GM23338 (cell line): ENCODE measurements around the gene C1RL. TPM values are rescaled to one million over a fixed set of nuclear protein-coding genes. Genes with fewer than 3 reads are reported as not detected.

Experiments
- ATAC-seq: fragments of 200-7000 bp; cut with Tn5 transposase; 3 replicates; pipeline ENCODE4 v1.9.1; 2020
- DNase-seq: peaks from one replicate; pipeline ENCODE4 v3.0.0-alpha.2; 2015; ENCODE audit warnings: low spot score
- H2AFZ ChIP-seq: fragments of 200-600 bp; sonication (generic); 2 replicates; pipeline ENCODE4 v1.8.0; 2016; ENCODE audit warnings: antibody characterized with exemption, mild to moderate bottlenecking, moderate library complexity
- H3F3A ChIP-seq: fragments of 200-600 bp; sonication (generic); replicated peaks from 2 replicates; pipeline ENCODE4 v1.8.0; 2017; ENCODE audit warnings: antibody characterized with exemption, mixed run types, low read depth
- H3K27ac ChIP-seq: fragments of 200-600 bp; sonication (generic); 2 replicates; pipeline ENCODE4 v1.6.1; 2016; ENCODE audit warnings: low read depth
- H3K27me3 ChIP-seq: fragments of 200-600 bp; sonication (generic); 2 replicates; pipeline ENCODE4 v1.8.0; 2016; ENCODE audit warnings: mild to moderate bottlenecking, mixed run types, moderate library complexity; ENCODE audit not compliant: insufficient read depth
- H3K36me3 ChIP-seq: fragments of 200-600 bp; sonication (generic); 2 replicates; pipeline ENCODE4 v1.8.0; 2016; ENCODE audit warnings: mild to moderate bottlenecking; ENCODE audit not compliant: insufficient read depth
- H3K4me1 ChIP-seq: fragments of 200-600 bp; sonication (generic); 2 replicates; pipeline ENCODE4 v1.8.0; 2016; ENCODE audit warnings: mild to moderate bottlenecking, moderate library complexity; ENCODE audit not compliant: insufficient read depth
- H3K4me2 ChIP-seq: fragments of 200-600 bp; sonication (generic); 2 replicates; pipeline ENCODE4 v1.7.1; 2017; ENCODE audit warnings: mixed run types
- H3K4me3 ChIP-seq: fragments of 200-600 bp; sonication (generic); 2 replicates; pipeline ENCODE4 v1.6.1; 2016; ENCODE audit warnings: mixed run types
- H3K79me2 ChIP-seq: fragments of 200-600 bp; sonication (generic); replicated peaks from 2 replicates; pipeline ENCODE4 v1.8.0; 2017; ENCODE audit warnings: mild to moderate bottlenecking; ENCODE audit not compliant: insufficient read depth
- H3K9me2 ChIP-seq: fragments of 200-600 bp; sonication (generic); 2 replicates; pipeline ENCODE4 v1.8.0; 2017; ENCODE audit not compliant: insufficient read depth
- H4K20me1 ChIP-seq: fragments of 200-600 bp; sonication (generic); replicated peaks from 2 replicates; pipeline ENCODE4 v1.8.0; 2017; ENCODE audit warnings: mild to moderate bottlenecking; ENCODE audit not compliant: insufficient read depth
- H3K27ac Mint-ChIP-seq: 2 replicates; pipeline ENCODE4 v1.8.0; 2020; ENCODE audit warnings: inconsistent platforms, mild to moderate bottlenecking, moderate library complexity, mixed read lengths
- H3K27me3 Mint-ChIP-seq: 3 replicates; pipeline ENCODE4 v1.8.0; 2022; ENCODE audit warnings: low read depth, mild to moderate bottlenecking, moderate library complexity, mixed read lengths, inconsistent platforms; ENCODE audit not compliant: insufficient read depth, poor library complexity
- H3K36me3 Mint-ChIP-seq: 3 replicates; pipeline ENCODE4 v1.8.0; 2021; ENCODE audit warnings: low read depth, mild to moderate bottlenecking, inconsistent platforms, moderate library complexity, mixed read lengths
- H3K4me1 Mint-ChIP-seq: 3 replicates; pipeline ENCODE4 v1.8.0; 2020; ENCODE audit warnings: mild to moderate bottlenecking, inconsistent platforms, mixed read lengths
- H3K4me3 Mint-ChIP-seq: 3 replicates; pipeline ENCODE4 v1.8.0; 2021; ENCODE audit warnings: moderate library complexity, mild to moderate bottlenecking, inconsistent platforms, mixed read lengths
- H3K9me3 Mint-ChIP-seq: 3 replicates; pipeline ENCODE4 v1.8.0; 2020; ENCODE audit warnings: moderate library complexity, mild to moderate bottlenecking, inconsistent platforms, mixed read lengths
- CREB1 ChIP-seq: fragments of 250-450 bp; sonication (Bioruptor Pico); IDR thresholded peaks from 2 replicates; pipeline ENCODE4 v1.5.0; 2020; ENCODE audit warnings: low read depth, mild to moderate bottlenecking, moderate library complexity
- EZH2 ChIP-seq: fragments of 200-600 bp; sonication (generic); IDR thresholded peaks from one replicate; pipeline ENCODE4 v1.8.0; 2017; ENCODE audit warnings: antibody characterized with exemption, mild to moderate bottlenecking, low read depth; ENCODE audit not compliant: unreplicated experiment
- EZH2phosphoT487 ChIP-seq: fragments of 200-600 bp; sonication (generic); IDR thresholded peaks from one replicate; pipeline ENCODE4 v1.8.1; 2018; ENCODE audit warnings: antibody characterized with exemption; ENCODE audit not compliant: unreplicated experiment
- NANOG ChIP-seq: IDR thresholded peaks from 2 replicates; pipeline ENCODE4 v1.6.1; 2016; ENCODE audit warnings: antibody characterized with exemption, borderline replicate concordance
- POLR2AphosphoS5 ChIP-seq: IDR thresholded peaks from 2 replicates; pipeline ENCODE4 v1.6.1; 2016; ENCODE audit warnings: antibody characterized with exemption, low read depth
- STAT1 ChIP-seq: IDR thresholded peaks from one replicate; pipeline ENCODE4 v1.6.1; 2016; ENCODE audit warnings: antibody characterized with exemption; ENCODE audit not compliant: unreplicated experiment
- ZNF114 ChIP-seq: fragments of 250-450 bp; sonication (Bioruptor Pico); IDR thresholded peaks from 2 replicates; pipeline ENCODE4 v1.5.0; 2020; ENCODE audit warnings: mild to moderate bottlenecking, moderate library complexity
- ZNF331 ChIP-seq: fragments of 250-450 bp; sonication (Bioruptor Pico); IDR thresholded peaks from 2 replicates; pipeline ENCODE4 v1.5.0; 2020; ENCODE audit warnings: low read depth, mild to moderate bottlenecking, moderate library complexity
- polyA plus RNA-seq: library from polyadenylated mRNA; unstranded; fragments of >200 nt; fragmentation: Nextera tagmentation; extraction: Ambion mirVana; gene quantifications from 2 replicates; pipeline ENCODE4 v1.2.1, GENCODE V29; 2016
- total RNA-seq: library from RNA; depleted of rRNA; stranded (reverse); fragments of >200 nt; shearing (Covaris generic); gene quantifications from 2 replicates; pipeline ENCODE4 v1.2.3, GENCODE V29; 2014
- TF ChIP-seq, protein P1 (sequence below): IDR thresholded peaks from 2 replicates; pipeline ENCODE4 v1.6.1; 2016; ENCODE audit warnings: antibody characterized with exemption
- TF ChIP-seq, protein P2 (sequence below): IDR thresholded peaks from one replicate; pipeline ENCODE4 v1.6.1; 2018; ENCODE audit warnings: antibody characterized with exemption; ENCODE audit not compliant: unreplicated experiment
- TF ChIP-seq, protein P3 (sequence below): fragments of 250-450 bp; sonication (Bioruptor Pico); IDR thresholded peaks from 2 replicates; pipeline ENCODE4 v1.5.0; 2020; ENCODE audit warnings: mild to moderate bottlenecking, moderate library complexity

The C1RL gene
- total and polyA plus RNA-seq, 2 experiments from 2014 or later, result 7.3 to 8.8 TPM

DNA sequence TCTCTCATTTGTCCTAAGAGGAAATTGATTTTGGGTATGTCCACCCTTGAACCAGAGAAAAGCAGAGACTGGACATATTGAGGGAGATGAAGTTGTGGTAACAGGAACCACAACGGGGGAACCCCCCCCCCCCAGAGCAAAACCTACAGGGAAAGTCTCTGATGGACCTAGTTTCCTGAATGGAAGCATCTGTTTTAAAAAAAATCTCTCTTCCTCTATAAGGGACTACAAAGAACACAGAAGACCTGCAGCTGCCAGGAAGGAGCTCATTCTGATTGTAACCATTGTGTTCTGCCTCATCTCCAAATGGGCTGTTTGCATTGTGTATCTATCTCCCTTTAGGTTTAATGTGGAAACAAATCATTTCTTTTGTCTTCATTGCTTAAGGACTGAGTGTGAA is 35.1 kb downstream of the C1RL start (continued):
- TF ChIP-seq, protein P1, sequence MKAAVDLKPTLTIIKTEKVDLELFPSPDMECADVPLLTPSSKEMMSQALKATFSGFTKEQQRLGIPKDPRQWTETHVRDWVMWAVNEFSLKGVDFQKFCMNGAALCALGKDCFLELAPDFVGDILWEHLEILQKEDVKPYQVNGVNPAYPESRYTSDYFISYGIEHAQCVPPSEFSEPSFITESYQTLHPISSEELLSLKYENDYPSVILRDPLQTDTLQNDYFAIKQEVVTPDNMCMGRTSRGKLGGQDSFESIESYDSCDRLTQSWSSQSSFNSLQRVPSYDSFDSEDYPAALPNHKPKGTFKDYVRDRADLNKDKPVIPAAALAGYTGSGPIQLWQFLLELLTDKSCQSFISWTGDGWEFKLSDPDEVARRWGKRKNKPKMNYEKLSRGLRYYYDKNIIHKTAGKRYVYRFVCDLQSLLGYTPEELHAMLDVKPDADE, result no peak
- TF ChIP-seq CREB1 (CRISPR knock-in tag) (no peak), STAT1 (no peak), POLR2AphosphoS5 (no peak), ZNF114 (no peak), EZH2 (no peak)

DNA sequence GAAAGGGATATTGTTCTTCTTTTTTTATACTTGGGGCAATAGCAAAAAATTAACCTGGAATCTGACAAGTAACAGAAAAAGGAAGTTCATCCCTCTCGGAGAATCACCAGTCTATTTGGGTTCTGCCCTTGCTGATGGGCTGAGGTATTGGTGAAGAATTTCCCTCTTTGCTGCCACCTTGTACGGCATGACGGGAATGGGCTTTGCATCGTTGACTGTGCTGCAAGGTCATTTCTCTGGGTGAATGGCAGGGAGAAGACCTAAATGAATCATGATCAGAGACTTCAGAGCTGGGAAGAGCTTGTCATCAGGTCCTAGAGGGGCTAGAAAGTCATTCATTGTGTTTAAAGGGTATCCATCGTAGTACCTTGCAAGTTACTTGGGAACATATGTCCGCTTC is 36.5 kb downstream of the C1RL start:
- TF ChIP-seq, protein P1, result no peak
- no peak for TF ChIP-seq EZH2phosphoT487
- TF ChIP-seq, protein P2, sequence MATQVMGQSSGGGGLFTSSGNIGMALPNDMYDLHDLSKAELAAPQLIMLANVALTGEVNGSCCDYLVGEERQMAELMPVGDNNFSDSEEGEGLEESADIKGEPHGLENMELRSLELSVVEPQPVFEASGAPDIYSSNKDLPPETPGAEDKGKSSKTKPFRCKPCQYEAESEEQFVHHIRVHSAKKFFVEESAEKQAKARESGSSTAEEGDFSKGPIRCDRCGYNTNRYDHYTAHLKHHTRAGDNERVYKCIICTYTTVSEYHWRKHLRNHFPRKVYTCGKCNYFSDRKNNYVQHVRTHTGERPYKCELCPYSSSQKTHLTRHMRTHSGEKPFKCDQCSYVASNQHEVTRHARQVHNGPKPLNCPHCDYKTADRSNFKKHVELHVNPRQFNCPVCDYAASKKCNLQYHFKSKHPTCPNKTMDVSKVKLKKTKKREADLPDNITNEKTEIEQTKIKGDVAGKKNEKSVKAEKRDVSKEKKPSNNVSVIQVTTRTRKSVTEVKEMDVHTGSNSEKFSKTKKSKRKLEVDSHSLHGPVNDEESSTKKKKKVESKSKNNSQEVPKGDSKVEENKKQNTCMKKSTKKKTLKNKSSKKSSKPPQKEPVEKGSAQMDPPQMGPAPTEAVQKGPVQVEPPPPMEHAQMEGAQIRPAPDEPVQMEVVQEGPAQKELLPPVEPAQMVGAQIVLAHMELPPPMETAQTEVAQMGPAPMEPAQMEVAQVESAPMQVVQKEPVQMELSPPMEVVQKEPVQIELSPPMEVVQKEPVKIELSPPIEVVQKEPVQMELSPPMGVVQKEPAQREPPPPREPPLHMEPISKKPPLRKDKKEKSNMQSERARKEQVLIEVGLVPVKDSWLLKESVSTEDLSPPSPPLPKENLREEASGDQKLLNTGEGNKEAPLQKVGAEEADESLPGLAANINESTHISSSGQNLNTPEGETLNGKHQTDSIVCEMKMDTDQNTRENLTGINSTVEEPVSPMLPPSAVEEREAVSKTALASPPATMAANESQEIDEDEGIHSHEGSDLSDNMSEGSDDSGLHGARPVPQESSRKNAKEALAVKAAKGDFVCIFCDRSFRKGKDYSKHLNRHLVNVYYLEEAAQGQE, result no peak
- no peak for TF ChIP-seq NANOG
- TF ChIP-seq, protein P3, sequence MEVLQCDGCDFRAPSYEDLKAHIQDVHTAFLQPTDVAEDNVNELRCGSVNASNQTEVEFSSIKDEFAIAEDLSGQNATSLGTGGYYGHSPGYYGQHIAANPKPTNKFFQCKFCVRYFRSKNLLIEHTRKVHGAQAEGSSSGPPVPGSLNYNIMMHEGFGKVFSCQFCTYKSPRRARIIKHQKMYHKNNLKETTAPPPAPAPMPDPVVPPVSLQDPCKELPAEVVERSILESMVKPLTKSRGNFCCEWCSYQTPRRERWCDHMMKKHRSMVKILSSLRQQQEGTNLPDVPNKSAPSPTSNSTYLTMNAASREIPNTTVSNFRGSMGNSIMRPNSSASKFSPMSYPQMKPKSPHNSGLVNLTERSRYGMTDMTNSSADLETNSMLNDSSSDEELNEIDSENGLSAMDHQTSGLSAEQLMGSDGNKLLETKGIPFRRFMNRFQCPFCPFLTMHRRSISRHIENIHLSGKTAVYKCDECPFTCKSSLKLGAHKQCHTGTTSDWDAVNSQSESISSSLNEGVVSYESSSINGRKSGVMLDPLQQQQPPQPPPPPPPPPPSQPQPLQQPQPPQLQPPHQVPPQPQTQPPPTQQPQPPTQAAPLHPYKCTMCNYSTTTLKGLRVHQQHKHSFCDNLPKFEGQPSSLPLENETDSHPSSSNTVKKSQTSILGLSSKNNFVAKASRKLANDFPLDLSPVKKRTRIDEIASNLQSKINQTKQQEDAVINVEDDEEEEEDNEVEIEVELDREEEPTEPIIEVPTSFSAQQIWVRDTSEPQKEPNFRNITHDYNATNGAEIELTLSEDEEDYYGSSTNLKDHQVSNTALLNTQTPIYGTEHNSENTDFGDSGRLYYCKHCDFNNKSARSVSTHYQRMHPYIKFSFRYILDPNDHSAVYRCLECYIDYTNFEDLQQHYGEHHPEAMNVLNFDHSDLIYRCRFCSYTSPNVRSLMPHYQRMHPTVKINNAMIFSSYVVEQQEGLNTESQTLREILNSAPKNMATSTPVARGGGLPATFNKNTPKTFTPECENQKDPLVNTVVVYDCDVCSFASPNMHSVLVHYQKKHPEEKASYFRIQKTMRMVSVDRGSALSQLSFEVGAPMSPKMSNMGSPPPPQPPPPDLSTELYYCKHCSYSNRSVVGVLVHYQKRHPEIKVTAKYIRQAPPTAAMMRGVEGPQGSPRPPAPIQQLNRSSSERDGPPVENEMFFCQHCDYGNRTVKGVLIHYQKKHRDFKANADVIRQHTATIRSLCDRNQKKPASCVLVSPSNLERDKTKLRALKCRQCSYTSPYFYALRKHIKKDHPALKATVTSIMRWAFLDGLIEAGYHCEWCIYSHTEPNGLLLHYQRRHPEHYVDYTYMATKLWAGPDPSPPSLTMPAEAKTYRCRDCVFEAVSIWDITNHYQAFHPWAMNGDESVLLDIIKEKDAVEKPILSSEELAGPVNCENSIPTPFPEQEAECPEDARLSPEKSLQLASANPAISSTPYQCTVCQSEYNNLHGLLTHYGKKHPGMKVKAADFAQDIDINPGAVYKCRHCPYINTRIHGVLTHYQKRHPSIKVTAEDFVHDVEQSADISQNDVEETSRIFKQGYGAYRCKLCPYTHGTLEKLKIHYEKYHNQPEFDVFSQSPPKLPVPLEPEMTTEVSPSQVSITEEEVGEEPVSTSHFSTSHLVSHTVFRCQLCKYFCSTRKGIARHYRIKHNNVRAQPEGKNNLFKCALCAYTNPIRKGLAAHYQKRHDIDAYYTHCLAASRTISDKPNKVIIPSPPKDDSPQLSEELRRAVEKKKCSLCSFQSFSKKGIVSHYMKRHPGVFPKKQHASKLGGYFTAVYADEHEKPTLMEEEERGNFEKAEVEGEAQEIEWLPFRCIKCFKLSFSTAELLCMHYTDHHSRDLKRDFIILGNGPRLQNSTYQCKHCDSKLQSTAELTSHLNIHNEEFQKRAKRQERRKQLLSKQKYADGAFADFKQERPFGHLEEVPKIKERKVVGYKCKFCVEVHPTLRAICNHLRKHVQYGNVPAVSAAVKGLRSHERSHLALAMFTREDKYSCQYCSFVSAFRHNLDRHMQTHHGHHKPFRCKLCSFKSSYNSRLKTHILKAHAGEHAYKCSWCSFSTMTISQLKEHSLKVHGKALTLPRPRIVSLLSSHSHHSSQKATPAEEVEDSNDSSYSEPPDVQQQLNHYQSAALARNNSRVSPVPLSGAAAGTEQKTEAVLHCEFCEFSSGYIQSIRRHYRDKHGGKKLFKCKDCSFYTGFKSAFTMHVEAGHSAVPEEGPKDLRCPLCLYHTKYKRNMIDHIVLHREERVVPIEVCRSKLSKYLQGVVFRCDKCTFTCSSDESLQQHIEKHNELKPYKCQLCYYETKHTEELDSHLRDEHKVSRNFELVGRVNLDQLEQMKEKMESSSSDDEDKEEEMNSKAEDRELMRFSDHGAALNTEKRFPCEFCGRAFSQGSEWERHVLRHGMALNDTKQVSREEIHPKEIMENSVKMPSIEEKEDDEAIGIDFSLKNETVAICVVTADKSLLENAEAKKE (CRISPR knock-in tag), result no peak
- TF ChIP-seq ZNF114, result no peak
- TF ChIP-seq CREB1 (CRISPR knock-in tag), result no peak
- no peak for TF ChIP-seq ZNF331 (CRISPR knock-in tag)
- no peak for TF ChIP-seq POLR2AphosphoS5
- no peak for TF ChIP-seq STAT1
- H3K27ac Mint-ChIP-seq, result no peak overlapping the region
- no peak overlapping the region for H3K27ac ChIP-seq
- no peaks in the 10 kb centered on the region for H3K4me1 Mint-ChIP-seq
- H3K36me3 ChIP-seq, result no peaks in the 10 kb centered on the region
- H3K36me3 Mint-ChIP-seq, result no peaks in the 10 kb centered on the region
- no peaks in the 10 kb centered on the region for H3F3A ChIP-seq
- no peaks in the 10 kb centered on the region for H3K9me3 Mint-ChIP-seq
- DNase-seq (no peak), ATAC-seq (no peak)
- H3K4me3 ChIP-seq, result no peak overlapping the region
- H3K27me3 Mint-ChIP-seq, result peaks cover 3% of the 10 kb centered on the region
- H3K4me1 ChIP-seq, result no peaks in the 10 kb centered on the region
- no peaks in the 10 kb centered on the region for H3K79me2 ChIP-seq
- no peaks in the 10 kb centered on the region for H4K20me1 ChIP-seq
- H2AFZ ChIP-seq, result no peak overlapping the region
- no peaks in the 10 kb centered on the region for H3K27me3 ChIP-seq
- H3K9me2 ChIP-seq, result peaks cover 2% of the 10 kb centered on the region
- no peak overlapping the region for H3K4me3 Mint-ChIP-seq
- no peak overlapping the region for H3K4me2 ChIP-seq
